Activated T-helper 1 cell treated with anti-CD3 and anti-CD28 coated beads, Interleukin-12 subunit alpha, Interleukin-12 subunit beta, Interleukin-2, Interleukin-4 antibody, amounts not matched to agents 30 ng/mL and 10 ng/mL and 1 ng/mL, durations not matched to agents 14 hours and 24 hours and 36 hours (primary cell): ENCODE measurements around the gene GNAI3. TPM values are rescaled to one million over a fixed set of nuclear protein-coding genes. Genes with fewer than 3 reads are reported as not detected.

Experiments
- DNase-seq: peaks from one replicate; pipeline ENCODE4 v3.0.0; 2021; ENCODE audit warnings: low spot score
- H3K27ac Mint-ChIP-seq: one replicate; pipeline ENCODE4 v1.8.0; 2021; ENCODE audit warnings: mild to moderate bottlenecking, mixed read lengths
- H3K27me3 Mint-ChIP-seq: one replicate; pipeline ENCODE4 v1.8.0; 2022; ENCODE audit warnings: mild to moderate bottlenecking, moderate library complexity, mixed read lengths; ENCODE audit not compliant: insufficient read depth
- H3K36me3 Mint-ChIP-seq: one replicate; pipeline ENCODE4 v1.8.0; 2021; ENCODE audit warnings: low read depth, mixed read lengths
- H3K4me1 Mint-ChIP-seq: one replicate; pipeline ENCODE4 v1.8.0; 2021; ENCODE audit warnings: low read depth, mixed read lengths
- H3K4me3 Mint-ChIP-seq: one replicate; pipeline ENCODE4 v1.8.0; 2021; ENCODE audit warnings: mild to moderate bottlenecking, moderate library complexity, mixed read lengths
- H3K9me3 Mint-ChIP-seq: one replicate; pipeline ENCODE4 v1.8.0; 2021; ENCODE audit warnings: mixed read lengths
- intact Hi-C: fragments of 100-400 bp; cut with micrococcal nuclease; formaldehyde crosslinking; loops from one replicate; pipeline ENCODE4 v1.15.1; 2024
- total RNA-seq: library from RNA; stranded (reverse); gene quantifications from 2 replicates; pipeline ENCODE4 v1.2.3, GENCODE V29; 2022

GNAI3 gene
- total RNA-seq, 1 donor from 2014 or later, result 8.4 TPM

GRCh38 chr1:109541102-109541501, 7.3 kb upstream of the GNAI3 start:
- Mint-ChIP-seq H3K36me3 (no peaks in the 10 kb centered on the region), H3K27me3 (peaks cover 11% of the 10 kb centered on the region), H3K4me3 (no peak overlapping the region), H3K4me1 (peaks cover 4% of the 10 kb centered on the region), H3K9me3 (no peaks in the 10 kb centered on the region), H3K27ac (no peak overlapping the region)
- intact Hi-C loops, result loop anchor here (10.0 kb wide), 1 partner anchor 354 kb away; no protein-coding TSS in a partner anchor
- no peak for DNase-seq

- Mint-ChIP-seq H3K4me3 (no peak overlapping the region), H3K27me3 (peaks cover 11% of the 10 kb centered on the region), H3K36me3 (peaks cover 2% of the 10 kb centered on the region), H3K9me3 (no peaks in the 10 kb centered on the region), H3K27ac (no peak overlapping the region), H3K4me1 (peaks cover 18% of the 10 kb centered on the region)
- intact Hi-C loops, result loop anchor here (10.0 kb wide), 1 partner anchor 352 kb away; no protein-coding TSS in a partner anchor
- no peak for DNase-seq
Observed at GRCh38 chr1:109542657-109543056, 5.8 kb upstream of the GNAI3 start.

- no peaks in the 10 kb centered on the region for H3K9me3 Mint-ChIP-seq
- peaks cover 2% of the 10 kb centered on the region for H3K36me3 Mint-ChIP-seq
- no peak overlapping the region for H3K27ac Mint-ChIP-seq
- intact Hi-C loops, result loop anchor here (10.0 kb wide), 1 partner anchor 351 kb away; no protein-coding TSS in a partner anchor
- no peak overlapping the region for H3K4me3 Mint-ChIP-seq
- H3K4me1 Mint-ChIP-seq, result peaks cover 21% of the 10 kb centered on the region
- H3K27me3 Mint-ChIP-seq, result peaks cover 11% of the 10 kb centered on the region
- no peak for DNase-seq
Observed at GRCh38 chr1:109543283-109543987, 5.0 kb upstream of the GNAI3 start.

GRCh38 chr1:109543988-109544735, 4.3 kb upstream of the GNAI3 start:
- no peak for DNase-seq
- Mint-ChIP-seq H3K27ac (no peak overlapping the region), H3K36me3 (peaks cover 5% of the 10 kb centered on the region), H3K9me3 (no peaks in the 10 kb centered on the region), H3K4me1 (peaks cover 25% of the 10 kb centered on the region), H3K4me3 (no peak overlapping the region), H3K27me3 (peaks cover 11% of the 10 kb centered on the region)
- intact Hi-C loops, result loop anchor here (10.0 kb wide), 1 partner anchor 351 kb away; no protein-coding TSS in a partner anchor

GRCh38 chr1:109546311-109547109, 1.9 kb upstream of the GNAI3 start:
- Mint-ChIP-seq H3K9me3 (no peaks in the 10 kb centered on the region), H3K27me3 (peaks cover 2% of the 10 kb centered on the region), H3K27ac (peak overlapping the region; percentile 96), H3K36me3 (peaks cover 9% of the 10 kb centered on the region), H3K4me3 (peak overlapping the region; percentile 94), H3K4me1 (peaks cover 45% of the 10 kb centered on the region)
- intact Hi-C loops, result loop anchor here (1.0 to 10.0 kb wide), 7 partner anchors 52 to 438 kb away; partner anchors contain the start of genes AHCYL1, ATXN7L2 and CYB561D1
- peak; percentile 82 for DNase-seq

- peak overlapping the region; percentile 94 for H3K4me3 Mint-ChIP-seq
- H3K27me3 Mint-ChIP-seq, result peaks cover 1% of the 10 kb centered on the region
- peaks cover 46% of the 10 kb centered on the region for H3K4me1 Mint-ChIP-seq
- DNase-seq, result peak; percentile 19
- peaks cover 10% of the 10 kb centered on the region for H3K36me3 Mint-ChIP-seq
- H3K27ac Mint-ChIP-seq, result peak overlapping the region; percentile 96
- no peaks in the 10 kb centered on the region for H3K9me3 Mint-ChIP-seq
- intact Hi-C loops, result loop anchor here (1.0 to 10.0 kb wide), 10 partner anchors 74 to 792 kb away; partner anchors contain the start of genes GSTM1, PSMA5, RBM15 and STRIP1
Observed at GRCh38 chr1:109547463-109548320, 723 bp upstream of the GNAI3 start.

- DNase-seq, result no peak
- H3K27ac Mint-ChIP-seq, result no peak overlapping the region
- no peaks in the 10 kb centered on the region for H3K27me3 Mint-ChIP-seq
- H3K36me3 Mint-ChIP-seq, result peaks cover 11% of the 10 kb centered on the region
- peaks cover 52% of the 10 kb centered on the region for H3K4me1 Mint-ChIP-seq
- no peaks in the 10 kb centered on the region for H3K9me3 Mint-ChIP-seq
- intact Hi-C loops, result no loop called here
- no peak overlapping the region for H3K4me3 Mint-ChIP-seq
Observed at GRCh38 chr1:109556563-109556962, 8.1 kb downstream of the GNAI3 start.

- H3K4me1 Mint-ChIP-seq, result peaks cover 51% of the 10 kb centered on the region
- H3K27me3 Mint-ChIP-seq, result no peaks in the 10 kb centered on the region
- peaks cover 11% of the 10 kb centered on the region for H3K36me3 Mint-ChIP-seq
- no peak for DNase-seq
- H3K9me3 Mint-ChIP-seq, result no peaks in the 10 kb centered on the region
- H3K4me3 Mint-ChIP-seq, result no peak overlapping the region
- no peak overlapping the region for H3K27ac Mint-ChIP-seq
- intact Hi-C loops, result no loop called here
Observed at GRCh38 chr1:109557520-109557919, 9.1 kb downstream of the GNAI3 start.

GRCh38 chr1:109559995-109560394, 11.6 kb downstream of the GNAI3 start:
- no peaks in the 10 kb centered on the region for H3K9me3 Mint-ChIP-seq
- peaks cover 11% of the 10 kb centered on the region for H3K36me3 Mint-ChIP-seq
- H3K4me1 Mint-ChIP-seq, result peaks cover 42% of the 10 kb centered on the region
- H3K27me3 Mint-ChIP-seq, result no peaks in the 10 kb centered on the region
- H3K27ac Mint-ChIP-seq, result no peak overlapping the region
- no peak for DNase-seq
- no peak overlapping the region for H3K4me3 Mint-ChIP-seq
- intact Hi-C loops, result no loop called here

- Mint-ChIP-seq H3K4me3 (no peak overlapping the region), H3K36me3 (peaks cover 4% of the 10 kb centered on the region)
- intact Hi-C loops, result no loop called here
Observed at GRCh38 chr1:109564194-109564878, 15.9 kb downstream of the GNAI3 start.

GRCh38 chr1:109565241-109565640, 16.8 kb downstream of the GNAI3 start:
- Mint-ChIP-seq H3K27me3 (no peaks in the 10 kb centered on the region), H3K36me3 (peaks cover 3% of the 10 kb centered on the region), H3K9me3 (no peaks in the 10 kb centered on the region), H3K4me1 (peaks cover 30% of the 10 kb centered on the region), H3K4me3 (no peak overlapping the region), H3K27ac (no peak overlapping the region)
- DNase-seq, result no peak
- intact Hi-C loops, result no loop called here

More at GRCh38 chr1:109564194-109564878, 15.9 kb downstream of the GNAI3 start:
- DNase-seq, result no peak
- peak overlapping the region; percentile 6 for H3K27ac Mint-ChIP-seq
- H3K27me3 Mint-ChIP-seq, result no peaks in the 10 kb centered on the region
- H3K4me1 Mint-ChIP-seq, result peaks cover 39% of the 10 kb centered on the region
- no peaks in the 10 kb centered on the region for H3K9me3 Mint-ChIP-seq
